BJ (cell line): ENCODE data around the gene TASL. TPM values are rescaled to one million over a fixed set of nuclear protein-coding genes. Genes with fewer than 3 reads are reported as not detected.
"Not testable (repeated sequence)": the region's sequence is repeated elsewhere in the genome, so short reads cannot be mapped to it uniquely, and the experiment has no call there.

Source experiments
- CTCF ChIA-PET: fragments of 350-600 bp; formaldehyde crosslinking; extraction: SDS; loops from one replicate; lab custom pipeline; 2021; ENCODE audit warnings: antibody characterized with exemption, inconsistent platforms; lab: Yijun Ruan, JAX
- POLR2A ChIA-PET: fragments of 300-600 bp; sonication (Branson Sonifier 250); formaldehyde crosslinking; extraction: SDS; loops from one replicate; lab custom pipeline; 2021; ENCODE audit warnings: antibody characterized with exemption; lab: Charles Lee
- DNase-seq: peaks from one replicate; pipeline ENCODE4 v3.0.0-alpha.2; 2011; ENCODE audit warnings: low read depth
- H3K27me3 ChIP-seq: 2 replicates; pipeline ENCODE4 v1.6.0; 2011; ENCODE audit warnings: low read length; ENCODE audit not compliant: control insufficient read depth, insufficient read depth
- H3K36me3 ChIP-seq: 2 replicates; pipeline ENCODE4 v1.5.1; 2011; ENCODE audit warnings: low read length; ENCODE audit not compliant: control insufficient read depth, insufficient read depth
- H3K4me3 ChIP-seq: 2 replicates; pipeline ENCODE4 v1.5.1; 2011; ENCODE audit warnings: low read depth, mild to moderate bottlenecking, control low read depth, low read length
- CTCF ChIP-seq: IDR thresholded peaks from 2 replicates; pipeline ENCODE4 v1.5.1; 2011; ENCODE audit warnings: low read depth, mild to moderate bottlenecking, control low read depth, inconsistent platforms, low read length, moderate library complexity; ENCODE audit not compliant: insufficient read depth
- polyA plus RNA-seq: library from polyadenylated mRNA; depleted of rRNA; stranded (reverse); fragments of >200 nt; gene quantifications from 2 replicates; pipeline ENCODE4 v1.2.3, GENCODE V29; 2011

TASL gene
- polyA plus RNA-seq, 1 experiment = not detected

- ChIA-PET CTCF (no interaction called here), POLR2A (no interaction called here)
- H3K27me3 ChIP-seq = no peaks in the 10 kb centered on the region
- no peak for DNase-seq
- no peak overlapping the region for H3K4me3 ChIP-seq
- no peak for TF ChIP-seq CTCF
- no peaks in the 10 kb centered on the region for H3K36me3 ChIP-seq
These were observed 29.6 kb upstream of the TASL start for GRCh38 chrX:30607155-30607554.

GRCh38 chrX:30600269-30601176 lies 23.0 kb upstream of the TASL start:
- CTCF ChIA-PET, H3K36me3 ChIP-seq, H3K4me3 ChIP-seq, H3K27me3 ChIP-seq, DNase-seq, POLR2A ChIA-PET: not testable (repeated sequence)

- no peaks in the 10 kb centered on the region for H3K36me3 ChIP-seq
- no peaks in the 10 kb centered on the region for H3K27me3 ChIP-seq
- ChIA-PET POLR2A (no interaction called here), CTCF (interaction anchor here (1.5 kb wide), 1 partner anchor 11 kb away, joined by 4 read pairs; no protein-coding TSS in a partner anchor)
- no peak for TF ChIP-seq CTCF
- no peak overlapping the region for H3K4me3 ChIP-seq
- no peak for DNase-seq
These were observed 19.8 kb upstream of the TASL start for GRCh38 chrX:30597216-30598012.

GRCh38 chrX:30593440-30594200 lies 16.1 kb upstream of the TASL start:
- no peak for TF ChIP-seq CTCF
- ChIA-PET POLR2A (no interaction called here), CTCF (no interaction called here)
- Histone ChIP-seq H3K27me3 (no peaks in the 10 kb centered on the region), H3K4me3 (no peak overlapping the region), H3K36me3 (no peaks in the 10 kb centered on the region)
- DNase-seq = no peak

- ChIA-PET CTCF (no interaction called here), POLR2A (no interaction called here)
- H3K4me3 ChIP-seq = no peak overlapping the region
- no peaks in the 10 kb centered on the region for H3K27me3 ChIP-seq
- no peak for DNase-seq
- no peak for TF ChIP-seq CTCF
- no peaks in the 10 kb centered on the region for H3K36me3 ChIP-seq
These were observed 15.3 kb upstream of the TASL start for GRCh38 chrX:30592831-30593230.
